MM.1S (cell line): ENCODE results near the gene SERPINI2.

Experiments used
- DNase-seq: peaks from one replicate; pipeline ENCODE4 v3.0.0-alpha.2; 2015
- H2AFZ ChIP-seq: fragments of 300-600 bp; sonication (generic); 2 replicates; pipeline ENCODE4 v1.6.0; 2016; ENCODE audit warnings: antibody characterized with exemption, low read length
- H3F3A ChIP-seq: fragments of 300-600 bp; sonication (generic); 2 replicates; pipeline ENCODE4 v1.6.1; 2016; ENCODE audit warnings: mild to moderate bottlenecking, antibody characterized with exemption, low read length, moderate library complexity, mixed read lengths; ENCODE audit not compliant: insufficient read depth
- H3K27ac ChIP-seq: fragments of 300-600 bp; sonication (generic); 2 replicates; pipeline ENCODE4 v1.5.1; 2016; ENCODE audit warnings: mild to moderate bottlenecking, low read length
- H3K27me3 ChIP-seq: fragments of 300-600 bp; sonication (generic); replicated peaks from 2 replicates; pipeline ENCODE4 v1.6.0; 2016; ENCODE audit warnings: low read length; ENCODE audit not compliant: insufficient read depth
- H3K36me3 ChIP-seq: fragments of 300-600 bp; sonication (generic); replicated peaks from 2 replicates; pipeline ENCODE4 v1.6.1; 2016; ENCODE audit warnings: mild to moderate bottlenecking, low read length, mixed read lengths; ENCODE audit not compliant: insufficient read depth
- H3K4me1 ChIP-seq: fragments of 300-600 bp; sonication (generic); 2 replicates; pipeline ENCODE4 v1.6.1; 2016; ENCODE audit warnings: low read length, mixed read lengths
- H3K4me2 ChIP-seq: fragments of 300-600 bp; sonication (generic); 2 replicates; pipeline ENCODE4 v1.6.0; 2016; ENCODE audit warnings: low read depth, low read length
- H3K4me3 ChIP-seq: fragments of 300-600 bp; sonication (generic); 2 replicates; pipeline ENCODE4 v1.5.1; 2016; ENCODE audit warnings: low read length, mixed read lengths
- H3K79me2 ChIP-seq: fragments of 300-600 bp; sonication (generic); 2 replicates; pipeline ENCODE4 v1.6.1; 2016; ENCODE audit warnings: mixed run types, low read length, mixed read lengths
- H3K9ac ChIP-seq: fragments of 300-600 bp; sonication (generic); 2 replicates; pipeline ENCODE4 v1.6.1; 2016; ENCODE audit warnings: low read length, mixed read lengths
- H3K9me2 ChIP-seq: fragments of 300-600 bp; sonication (generic); replicated peaks from 2 replicates; pipeline ENCODE4 v1.6.1; 2016; ENCODE audit warnings: mild to moderate bottlenecking, low read length, mixed read lengths; ENCODE audit not compliant: insufficient read depth
- H3K9me3 ChIP-seq: fragments of 300-600 bp; sonication (generic); replicated peaks from 2 replicates; pipeline ENCODE4 v1.6.1; 2016; ENCODE audit warnings: mild to moderate bottlenecking, low read length, mixed read lengths; ENCODE audit not compliant: insufficient read depth
- H4K20me1 ChIP-seq: fragments of 300-600 bp; sonication (generic); 2 replicates; pipeline ENCODE4 v1.6.1; 2016; ENCODE audit warnings: mild to moderate bottlenecking, low read length, moderate library complexity, mixed read lengths; ENCODE audit not compliant: insufficient read depth
- EZH2 ChIP-seq: fragments of 300-600 bp; sonication (generic); optimal IDR thresholded peaks from 2 replicates; pipeline ENCODE3; 2017; ENCODE audit warnings: low read depth, mild to moderate bottlenecking, antibody characterized with exemption, low read length, mixed read lengths
- EZH2phosphoT487 ChIP-seq: fragments of 300-600 bp; sonication (generic); IDR thresholded peaks from 2 replicates; pipeline ENCODE4 v1.6.1; 2018; ENCODE audit warnings: antibody characterized with exemption, low read length
- TF ChIP-seq, protein P1 (sequence below): fragments of 300-600 bp; sonication (generic); IDR thresholded peaks from 2 replicates; pipeline ENCODE4 v1.5.1; 2016; ENCODE audit warnings: antibody characterized with exemption, low read length, mixed read lengths

Gene SERPINI2, protein sequence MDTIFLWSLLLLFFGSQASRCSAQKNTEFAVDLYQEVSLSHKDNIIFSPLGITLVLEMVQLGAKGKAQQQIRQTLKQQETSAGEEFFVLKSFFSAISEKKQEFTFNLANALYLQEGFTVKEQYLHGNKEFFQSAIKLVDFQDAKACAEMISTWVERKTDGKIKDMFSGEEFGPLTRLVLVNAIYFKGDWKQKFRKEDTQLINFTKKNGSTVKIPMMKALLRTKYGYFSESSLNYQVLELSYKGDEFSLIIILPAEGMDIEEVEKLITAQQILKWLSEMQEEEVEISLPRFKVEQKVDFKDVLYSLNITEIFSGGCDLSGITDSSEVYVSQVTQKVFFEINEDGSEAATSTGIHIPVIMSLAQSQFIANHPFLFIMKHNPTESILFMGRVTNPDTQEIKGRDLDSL

DNA sequence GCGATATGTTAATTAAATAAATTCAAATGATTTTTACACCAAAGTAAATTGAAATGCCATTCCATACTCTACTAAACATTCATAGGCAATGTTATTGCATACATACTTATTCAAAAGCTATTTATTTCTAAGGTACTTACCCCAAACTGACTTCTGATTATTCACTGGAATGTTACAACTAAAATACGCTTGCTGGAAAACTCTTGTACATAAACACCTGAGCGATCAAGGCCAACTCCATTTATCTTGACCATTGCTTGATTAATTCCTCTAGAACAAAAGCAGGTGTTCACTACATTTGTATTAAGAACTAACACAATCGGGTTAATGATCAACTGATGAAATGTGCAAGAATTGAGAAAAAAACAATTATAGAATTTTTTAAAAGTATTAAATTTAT is at the start of gene SERPINI2:
Gene SERPINI2, minus strand, starts transcription at position 180 of the 400 bp plus-strand sequence. CDS start 2,208 bp downstream, outside the sequence.
- H3K79me2 ChIP-seq = no peaks in the 10 kb centered on the region
- H4K20me1 ChIP-seq = no peaks in the 10 kb centered on the region
- TF ChIP-seq, protein P1, sequence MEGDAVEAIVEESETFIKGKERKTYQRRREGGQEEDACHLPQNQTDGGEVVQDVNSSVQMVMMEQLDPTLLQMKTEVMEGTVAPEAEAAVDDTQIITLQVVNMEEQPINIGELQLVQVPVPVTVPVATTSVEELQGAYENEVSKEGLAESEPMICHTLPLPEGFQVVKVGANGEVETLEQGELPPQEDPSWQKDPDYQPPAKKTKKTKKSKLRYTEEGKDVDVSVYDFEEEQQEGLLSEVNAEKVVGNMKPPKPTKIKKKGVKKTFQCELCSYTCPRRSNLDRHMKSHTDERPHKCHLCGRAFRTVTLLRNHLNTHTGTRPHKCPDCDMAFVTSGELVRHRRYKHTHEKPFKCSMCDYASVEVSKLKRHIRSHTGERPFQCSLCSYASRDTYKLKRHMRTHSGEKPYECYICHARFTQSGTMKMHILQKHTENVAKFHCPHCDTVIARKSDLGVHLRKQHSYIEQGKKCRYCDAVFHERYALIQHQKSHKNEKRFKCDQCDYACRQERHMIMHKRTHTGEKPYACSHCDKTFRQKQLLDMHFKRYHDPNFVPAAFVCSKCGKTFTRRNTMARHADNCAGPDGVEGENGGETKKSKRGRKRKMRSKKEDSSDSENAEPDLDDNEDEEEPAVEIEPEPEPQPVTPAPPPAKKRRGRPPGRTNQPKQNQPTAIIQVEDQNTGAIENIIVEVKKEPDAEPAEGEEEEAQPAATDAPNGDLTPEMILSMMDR = no peak
- TF ChIP-seq EZH2 = no peak
- TF ChIP-seq EZH2phosphoT487 = no peak
- no peaks in the 10 kb centered on the region for H3K36me3 ChIP-seq
- no peaks in the 10 kb centered on the region for H3K27me3 ChIP-seq
- H3K9ac ChIP-seq = no peak within 1 kb of the TSS
- no peak within 1 kb of the TSS for H3K4me3 ChIP-seq
- no peaks in the 10 kb centered on the region for H3F3A ChIP-seq
- no peaks in the 10 kb centered on the region for H3K4me1 ChIP-seq
- no peak within 1 kb of the TSS for H3K27ac ChIP-seq
- no peak within 1 kb of the TSS for H3K4me2 ChIP-seq
- no peaks in the 10 kb centered on the region for H3K9me2 ChIP-seq
- no peak within 1 kb of the TSS for H2AFZ ChIP-seq
- H3K9me3 ChIP-seq = no peaks in the 10 kb centered on the region
- DNase-seq = no peak

DNA sequence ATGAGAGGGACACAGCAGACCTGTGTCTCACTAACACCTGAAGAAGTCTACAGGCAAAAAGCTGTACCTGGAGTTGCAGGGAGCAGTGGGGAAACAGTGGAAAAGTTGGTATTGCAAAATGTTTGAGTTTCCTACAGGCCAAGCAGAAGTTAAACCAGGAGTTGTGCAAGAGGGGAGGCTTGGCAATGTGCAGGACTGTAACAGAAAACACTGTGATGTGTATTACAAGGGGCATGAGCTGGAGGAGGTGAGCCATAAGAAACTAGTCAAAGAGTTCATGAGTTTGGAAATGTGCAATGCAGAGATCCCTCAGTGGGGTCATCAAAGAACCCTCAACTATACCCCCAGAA is 47.1 kb upstream of the SERPINI2 start:
- no peak for DNase-seq
- H3K9me2 ChIP-seq = no peaks in the 10 kb centered on the region
- TF ChIP-seq, protein P1 = no peak
- no peak for TF ChIP-seq EZH2
- TF ChIP-seq EZH2phosphoT487 = no peak

GRCh38 chr3:167520266-167521005 is 46.6 kb upstream of the SERPINI2 start:
- H3K4me3 ChIP-seq = no peak overlapping the region
- H3K79me2 ChIP-seq = no peaks in the 10 kb centered on the region
- no peak overlapping the region for H3K4me2 ChIP-seq
- no peaks in the 10 kb centered on the region for H3K4me1 ChIP-seq
- no peak for DNase-seq
- H3K27me3 ChIP-seq = no peaks in the 10 kb centered on the region
- H3K27ac ChIP-seq = no peak overlapping the region
- no peaks in the 10 kb centered on the region for H3K9me3 ChIP-seq
- no peak for TF ChIP-seq EZH2
- TF ChIP-seq EZH2phosphoT487 = no peak
- TF ChIP-seq, protein P1 = no peak
- no peaks in the 10 kb centered on the region for H3K36me3 ChIP-seq
- H2AFZ ChIP-seq = no peak overlapping the region
- H4K20me1 ChIP-seq = no peaks in the 10 kb centered on the region
- no peaks in the 10 kb centered on the region for H3F3A ChIP-seq
- H3K9me2 ChIP-seq = no peaks in the 10 kb centered on the region
- H3K9ac ChIP-seq = no peak overlapping the region

More for the DNA sequence above, 47.1 kb upstream of the SERPINI2 start:
- no peaks in the 10 kb centered on the region for H3K79me2 ChIP-seq
- no peak overlapping the region for H3K4me2 ChIP-seq
- H3K27me3 ChIP-seq = no peaks in the 10 kb centered on the region
- no peaks in the 10 kb centered on the region for H3F3A ChIP-seq
- H4K20me1 ChIP-seq = no peaks in the 10 kb centered on the region
- no peak overlapping the region for H2AFZ ChIP-seq
- H3K27ac ChIP-seq = no peak overlapping the region
- no peak overlapping the region for H3K9ac ChIP-seq
- H3K9me3 ChIP-seq = no peaks in the 10 kb centered on the region
- H3K4me1 ChIP-seq = no peaks in the 10 kb centered on the region
- H3K36me3 ChIP-seq = no peaks in the 10 kb centered on the region
- no peak overlapping the region for H3K4me3 ChIP-seq
